GM19438 (cell line): Measurements from ENCODE around the gene RBM47.
"Not testable (repeated sequence)": the region's sequence is repeated elsewhere in the genome, so short reads cannot be mapped to it uniquely, and the experiment has no call there.

Experiments used
- ATAC-seq: cut with Tn5 transposase; IDR thresholded peaks from one replicate; pipeline ENCODE4 v1.9.1; 2021; ENCODE audit warnings: low read depth; ENCODE audit not compliant: unreplicated experiment

Gene RBM47

DNA sequence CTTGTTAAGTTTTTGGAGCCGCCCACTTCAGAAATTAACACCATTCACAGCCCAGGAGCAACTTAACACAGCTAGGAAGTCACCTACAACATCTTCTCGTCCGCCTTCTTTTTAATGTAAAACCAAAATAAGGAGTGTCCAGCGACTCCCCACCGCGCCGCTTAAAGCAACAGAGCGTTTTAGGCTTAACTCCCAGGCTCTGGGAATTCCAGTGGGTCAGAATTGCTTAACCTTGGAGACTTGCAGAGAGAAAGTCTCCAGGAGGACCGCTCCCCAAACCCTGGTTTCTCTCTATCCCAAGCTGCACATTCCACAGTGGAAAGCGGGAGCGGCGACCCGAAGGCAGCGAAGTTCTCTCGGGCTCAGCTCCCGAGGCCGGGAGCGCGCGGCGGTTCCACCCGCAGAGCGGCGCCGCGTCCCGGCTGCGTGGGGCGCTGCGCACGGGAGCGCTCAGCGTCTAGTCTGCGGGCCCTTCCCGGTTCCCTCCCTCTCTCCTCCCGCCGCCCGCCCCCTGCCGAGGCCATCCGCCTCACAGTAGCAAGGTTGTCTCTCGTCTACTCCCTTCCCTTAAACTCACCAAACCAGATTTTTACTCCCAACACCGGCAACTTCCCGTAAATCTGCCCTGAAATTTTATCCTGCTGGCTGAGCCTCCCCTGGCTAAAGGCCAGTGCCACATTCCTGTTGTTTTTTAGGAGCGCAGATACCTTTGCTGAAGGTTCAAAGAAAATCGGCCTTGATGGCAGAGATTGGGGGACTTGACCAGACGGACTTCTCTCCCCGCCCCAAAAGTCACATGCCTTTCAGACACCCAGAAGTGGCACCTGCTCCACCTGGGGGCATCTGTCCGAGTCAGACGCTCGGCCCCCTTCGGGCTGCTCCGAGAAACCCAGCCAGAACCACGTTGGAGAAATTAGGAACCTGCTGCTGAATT lies at the start of gene RBM47:
Gene RBM47 (minus strand): TSS at position 464 of the 934 bp plus-strand sequence. CDS start 190,971 bp downstream, outside the sequence.
- ATAC-seq, result peak; percentile 50

DNA sequence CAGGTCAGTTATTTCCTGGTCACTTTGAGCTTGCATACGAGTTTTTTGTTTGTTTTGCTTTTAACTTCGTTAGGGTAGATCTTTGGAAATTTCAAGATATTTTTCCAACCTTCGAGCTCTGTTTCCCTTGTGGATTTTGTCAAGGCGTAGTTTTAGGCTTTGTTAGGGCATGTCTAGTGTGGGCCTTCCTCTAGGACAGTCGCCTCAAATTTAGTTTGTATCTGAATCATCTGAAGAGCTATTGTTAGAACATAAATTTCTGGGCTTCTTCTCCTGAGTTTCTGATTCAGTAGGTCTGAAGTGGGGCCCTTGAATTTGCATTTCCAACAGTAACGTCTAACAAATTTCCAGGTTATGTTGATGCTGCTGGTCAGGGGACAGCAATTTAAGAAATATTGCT lies 48.8 kb upstream of the RBM47 start:
- ATAC-seq, result no peak

DNA sequence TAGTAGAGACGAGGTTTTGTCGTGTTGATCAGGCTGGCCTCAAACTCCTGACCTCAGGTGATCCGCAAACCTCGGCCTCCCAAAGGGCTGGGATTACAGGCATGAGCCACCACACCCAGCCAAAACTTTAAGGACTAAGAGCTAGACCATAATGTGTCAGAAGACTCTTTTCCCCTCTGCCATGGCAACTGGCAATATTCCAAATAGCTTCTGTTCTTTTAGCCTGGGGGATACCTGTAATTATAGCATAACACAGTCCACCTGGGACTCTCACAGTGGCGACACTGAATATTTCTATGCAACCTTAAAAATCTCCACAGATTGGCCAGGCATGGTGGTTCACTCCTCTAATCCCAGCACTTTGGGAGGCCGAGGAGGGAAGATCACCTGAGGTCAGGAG lies 45.5 kb upstream of the RBM47 start:
- ATAC-seq, result no peak

DNA sequence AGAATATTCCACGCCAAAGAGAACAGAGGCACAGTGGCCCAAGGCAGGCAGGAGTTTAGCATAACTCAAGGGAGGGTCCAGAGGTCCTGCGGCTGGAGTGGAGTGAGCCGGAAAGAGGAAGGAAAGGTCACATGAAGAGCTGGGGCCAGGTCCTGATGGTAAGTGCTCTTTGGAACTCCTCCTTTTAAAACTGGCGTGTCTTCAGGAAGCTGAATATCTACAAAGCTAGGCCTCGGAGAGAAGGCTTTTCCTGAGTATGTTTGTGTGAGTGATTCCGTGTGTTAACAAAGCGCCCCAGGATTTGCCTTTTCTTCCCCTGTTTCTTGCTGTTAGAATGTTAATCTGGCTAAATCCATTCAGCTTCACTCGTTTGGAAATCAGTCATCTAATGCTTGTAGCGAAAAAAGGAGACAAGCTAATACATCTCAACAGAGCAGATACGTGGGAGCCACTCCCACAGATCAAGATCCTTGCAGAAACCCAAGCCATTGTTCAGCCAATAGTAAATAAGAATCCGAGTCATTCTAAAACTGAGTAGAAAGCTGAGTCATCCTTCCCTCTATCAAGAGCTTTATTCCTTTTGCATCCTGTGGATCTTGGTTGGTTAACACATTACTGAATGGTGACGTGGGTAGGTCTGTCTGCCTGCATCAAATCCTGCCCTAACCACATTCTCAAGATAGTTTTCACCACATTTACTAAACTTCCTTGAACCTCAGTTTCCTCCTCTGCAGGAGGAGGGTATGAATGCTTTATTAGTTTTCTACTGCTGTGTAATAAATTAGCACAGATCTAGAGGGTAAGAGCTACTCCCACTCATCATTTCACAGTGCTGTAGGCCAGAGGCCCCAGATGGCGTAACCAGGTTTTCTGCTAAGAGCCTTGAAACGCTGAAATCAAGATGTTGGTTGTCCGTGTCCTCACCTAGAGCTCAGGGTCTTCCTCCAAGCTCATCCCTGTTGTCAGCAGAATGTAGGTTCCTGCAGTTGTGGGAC lies 43.2 kb upstream of the RBM47 start:
- peak; percentile 67 for ATAC-seq

DNA sequence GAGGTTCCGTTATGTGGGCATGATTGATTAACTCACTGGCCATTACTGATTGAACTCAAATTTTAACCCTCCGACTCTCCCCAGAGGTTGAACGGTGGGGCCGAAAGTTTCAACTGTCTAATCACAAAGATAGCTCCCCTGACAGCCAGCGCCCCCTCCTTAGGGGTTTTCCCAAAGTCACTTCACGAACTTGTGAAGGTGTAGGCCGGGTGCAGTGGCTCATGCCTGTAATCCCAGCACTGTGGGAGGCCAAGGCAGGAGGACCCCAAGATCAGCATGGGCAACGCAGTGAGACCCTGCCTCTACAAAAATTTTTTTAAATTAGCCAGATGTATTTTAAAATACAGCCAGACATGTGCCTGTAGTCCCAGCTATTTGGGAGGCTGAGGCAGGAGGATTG lies 39.8 kb upstream of the RBM47 start:
- ATAC-seq, result no peak

DNA sequence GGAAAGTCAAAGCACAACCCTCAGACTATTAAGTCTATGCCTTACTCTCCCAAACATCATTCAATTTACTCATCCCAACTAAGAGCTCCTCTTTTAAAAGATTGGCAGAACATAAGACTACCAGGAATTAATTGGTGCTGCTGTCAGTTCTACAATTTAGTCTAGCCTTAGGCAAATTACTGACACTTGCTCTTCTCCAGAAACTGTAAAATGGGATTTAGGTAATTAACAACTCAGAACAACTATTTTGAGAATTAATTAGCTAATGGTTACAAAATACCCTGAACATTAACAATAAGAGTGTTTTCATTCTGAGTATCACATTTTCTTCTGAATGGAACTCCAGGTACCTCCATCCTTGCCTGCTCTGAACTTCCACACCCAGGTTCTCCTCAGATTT lies 36.2 kb upstream of the RBM47 start:
- ATAC-seq, result no peak

DNA sequence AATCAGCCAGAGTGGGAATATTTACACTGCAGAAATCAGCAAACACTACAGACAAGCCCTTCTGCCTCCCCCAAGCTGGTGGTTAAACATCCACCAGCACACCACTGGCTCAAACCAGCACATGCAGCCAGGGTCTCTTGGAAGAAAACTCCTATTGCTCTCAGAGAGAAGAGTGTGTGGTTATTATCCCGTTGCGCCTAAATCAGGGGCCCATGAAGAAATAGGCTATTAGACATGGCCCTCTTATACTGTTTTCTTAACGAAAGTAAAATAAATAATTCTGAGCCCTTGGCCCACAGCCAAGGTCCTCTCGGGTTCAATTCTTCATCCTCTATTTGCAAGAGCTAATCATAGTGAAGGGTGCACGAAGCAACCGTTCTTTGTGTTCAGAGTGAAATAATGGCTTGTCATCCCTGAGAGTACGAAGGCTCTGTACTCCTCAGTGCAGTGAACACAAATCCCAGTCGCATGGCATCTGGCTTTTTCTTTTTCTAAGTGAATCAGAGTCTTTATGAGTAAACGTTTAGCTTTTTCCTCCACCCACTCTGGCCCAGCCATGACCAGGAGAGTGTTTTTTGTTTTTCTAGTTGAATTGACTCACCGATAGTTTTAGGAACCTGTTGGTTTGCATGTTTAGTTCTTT lies 33.4 kb upstream of the RBM47 start:
- ATAC-seq, result no peak

DNA sequence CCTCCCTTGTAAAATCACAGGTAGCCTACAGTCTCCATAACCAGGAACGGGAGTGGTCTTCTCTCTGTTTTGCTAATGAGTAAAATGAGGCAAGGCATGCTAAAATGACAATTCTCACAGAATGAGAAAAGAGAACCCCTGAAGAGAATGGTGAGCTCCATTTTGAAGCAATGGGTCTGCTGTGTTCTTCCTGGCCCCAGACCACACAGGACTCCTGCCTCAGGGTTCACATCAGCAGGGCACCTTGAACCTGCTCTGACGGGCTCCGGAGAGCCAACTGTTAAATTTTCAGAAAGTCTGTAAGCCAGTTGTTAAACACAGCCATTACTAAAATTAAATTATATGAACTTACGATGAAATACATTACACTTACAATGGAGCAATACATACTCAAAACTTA lies 32.1 kb upstream of the RBM47 start:
- no peak for ATAC-seq

DNA sequence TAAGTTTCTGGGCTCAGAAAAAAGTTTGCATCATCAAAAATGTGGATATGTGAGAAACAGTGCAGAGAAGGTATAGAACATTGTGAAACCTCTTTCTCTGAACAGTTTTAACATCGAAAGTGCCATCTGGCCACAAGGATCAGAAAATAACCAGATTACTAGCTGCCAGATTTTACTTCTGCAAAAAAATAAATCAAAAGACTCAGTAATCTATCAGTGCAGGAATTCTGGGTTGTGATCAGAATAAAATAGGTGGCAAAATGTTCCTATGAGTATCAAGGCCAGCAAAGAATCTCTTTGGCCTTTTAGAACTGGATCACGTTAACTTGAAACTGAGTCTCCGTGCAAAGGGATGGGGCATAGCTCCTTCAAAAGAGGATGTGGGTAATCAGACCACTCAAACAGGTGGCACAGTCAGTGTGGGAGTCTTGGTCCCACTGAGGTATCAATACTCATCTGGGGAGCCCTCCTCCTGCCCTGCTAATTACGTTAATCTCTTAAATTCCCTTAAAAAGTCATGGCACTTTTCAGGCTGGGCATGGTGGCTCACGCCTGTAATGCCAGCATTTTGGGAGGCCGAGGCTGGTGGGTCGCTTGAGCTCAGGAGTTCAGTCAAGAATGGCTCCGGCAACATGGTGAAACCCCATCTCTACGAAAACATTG lies 26.7 kb upstream of the RBM47 start:
- ATAC-seq, result peak; percentile 86

DNA sequence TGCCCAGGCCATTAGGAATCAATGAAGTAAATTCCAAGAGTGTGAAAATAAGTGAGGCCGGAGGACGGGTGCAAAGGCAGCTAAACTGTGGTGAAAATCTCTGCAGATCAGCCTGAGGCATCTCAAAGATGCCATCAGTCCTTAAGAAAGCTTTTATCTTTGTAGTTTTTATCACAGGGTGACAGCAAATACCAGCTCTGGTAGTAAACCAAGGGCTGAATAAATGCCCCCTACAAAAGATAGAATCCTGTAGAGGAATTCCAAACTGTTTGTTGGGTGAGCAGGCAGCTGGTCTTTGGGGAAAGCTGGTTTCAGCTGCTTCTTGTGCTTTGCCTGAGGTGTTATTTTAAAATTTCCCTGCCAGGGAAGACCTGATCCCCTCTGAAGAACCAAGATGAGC lies 21.6 kb upstream of the RBM47 start:
- no peak for ATAC-seq

DNA sequence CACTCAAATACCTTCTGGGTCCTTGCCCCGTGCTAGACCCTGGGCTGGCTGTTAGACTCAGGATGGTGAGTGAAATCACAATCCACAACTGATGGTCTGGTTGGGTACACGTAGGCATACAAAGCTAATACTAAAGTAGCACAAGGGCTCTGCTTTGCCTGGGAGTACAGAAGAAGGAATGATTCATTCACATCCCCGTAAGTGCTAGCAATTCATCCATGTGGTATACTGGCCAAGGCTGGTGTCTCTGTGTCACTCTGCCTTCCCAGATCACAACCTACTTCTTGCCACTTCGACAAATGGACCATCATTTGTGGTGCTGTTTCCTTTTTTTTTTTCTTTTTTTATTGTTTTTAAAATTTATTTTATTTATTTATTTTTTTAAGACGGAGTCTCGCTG lies 19.7 kb upstream of the RBM47 start:
- ATAC-seq, result no peak

DNA sequence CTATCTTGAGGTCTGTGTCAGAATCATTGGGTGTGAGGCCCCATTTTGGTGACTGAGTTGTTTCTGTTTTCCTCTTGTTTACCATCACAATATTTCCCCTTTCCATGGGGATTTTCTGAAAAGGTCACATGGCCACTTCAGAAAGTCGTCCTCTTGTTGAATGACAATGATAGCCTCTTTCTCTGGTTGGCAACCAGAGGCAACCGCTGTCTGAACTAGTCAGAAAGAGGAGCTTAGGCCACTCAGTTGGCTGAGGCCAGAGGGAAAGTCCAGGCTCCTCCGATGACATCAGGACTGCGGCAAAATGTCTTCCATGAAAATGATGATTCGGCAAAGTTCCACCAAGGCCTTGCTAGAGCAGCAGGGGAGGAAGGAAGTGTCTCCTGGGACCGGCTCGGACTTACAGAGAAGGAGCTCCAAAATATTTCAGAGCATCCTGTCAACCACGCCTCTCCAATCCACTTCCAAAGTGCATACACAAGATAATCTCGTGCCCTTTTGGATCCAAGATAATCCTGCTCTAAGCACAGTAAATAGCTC lies 19.1 kb upstream of the RBM47 start:
- no peak for ATAC-seq

DNA sequence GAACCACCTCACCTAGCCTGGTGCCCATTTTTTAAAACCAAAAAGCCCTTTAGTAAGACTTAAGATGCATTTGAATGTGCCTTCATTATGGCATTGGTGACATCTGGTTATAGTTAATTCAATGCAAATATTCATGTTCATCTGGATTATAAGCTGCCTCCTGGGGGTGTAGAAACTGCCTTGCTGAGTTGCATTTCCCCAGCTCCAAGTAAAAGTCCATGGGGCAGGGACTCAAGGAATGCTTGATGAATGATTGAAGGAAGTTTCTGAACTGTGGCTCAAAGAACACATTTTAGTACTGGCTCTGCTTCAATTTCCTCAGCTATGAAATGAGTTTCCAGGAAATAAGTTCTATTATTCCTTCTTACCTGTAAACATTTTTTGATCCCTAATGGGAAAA lies 18.5 kb upstream of the RBM47 start:
- no peak for ATAC-seq

DNA sequence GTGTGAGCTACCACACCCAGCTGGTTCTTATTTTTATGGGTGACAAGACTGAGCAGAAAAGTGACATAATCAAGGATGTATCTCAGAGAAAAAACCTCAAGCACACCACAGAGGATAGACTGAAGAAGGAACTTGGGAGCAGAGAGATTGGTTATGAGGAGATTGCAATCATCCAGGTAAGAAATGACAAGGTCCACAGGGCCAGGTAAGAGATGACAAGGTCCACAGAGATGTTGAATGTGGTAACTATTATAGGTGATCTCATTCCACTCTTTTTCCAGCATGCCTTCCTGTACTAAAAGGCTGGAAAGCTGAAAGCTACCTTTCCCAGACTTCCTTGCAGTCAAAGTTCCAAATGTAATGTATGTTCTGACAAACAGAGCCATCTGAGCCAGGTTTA lies 15.9 kb upstream of the RBM47 start:
- no peak for ATAC-seq

DNA sequence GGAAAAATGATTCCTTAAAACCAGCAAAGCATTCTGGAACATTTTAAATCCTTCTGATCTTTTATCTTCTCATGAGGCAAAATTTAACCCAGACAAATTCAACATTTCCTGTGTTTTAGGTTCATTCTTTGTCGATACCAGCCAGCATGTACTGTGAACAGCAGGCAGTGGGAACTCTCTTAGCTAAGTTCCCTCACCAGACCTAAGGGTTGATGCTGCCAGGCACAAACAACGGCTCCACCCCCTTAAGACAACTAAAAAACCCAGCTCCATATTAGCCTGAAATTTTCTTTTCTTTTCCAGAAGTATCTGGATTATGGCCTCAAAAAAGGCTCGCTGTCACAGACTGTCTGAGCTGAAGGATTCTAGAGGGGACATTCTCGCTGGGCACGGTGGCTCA lies 2.4 kb upstream of the RBM47 start:
- ATAC-seq, result no peak

DNA sequence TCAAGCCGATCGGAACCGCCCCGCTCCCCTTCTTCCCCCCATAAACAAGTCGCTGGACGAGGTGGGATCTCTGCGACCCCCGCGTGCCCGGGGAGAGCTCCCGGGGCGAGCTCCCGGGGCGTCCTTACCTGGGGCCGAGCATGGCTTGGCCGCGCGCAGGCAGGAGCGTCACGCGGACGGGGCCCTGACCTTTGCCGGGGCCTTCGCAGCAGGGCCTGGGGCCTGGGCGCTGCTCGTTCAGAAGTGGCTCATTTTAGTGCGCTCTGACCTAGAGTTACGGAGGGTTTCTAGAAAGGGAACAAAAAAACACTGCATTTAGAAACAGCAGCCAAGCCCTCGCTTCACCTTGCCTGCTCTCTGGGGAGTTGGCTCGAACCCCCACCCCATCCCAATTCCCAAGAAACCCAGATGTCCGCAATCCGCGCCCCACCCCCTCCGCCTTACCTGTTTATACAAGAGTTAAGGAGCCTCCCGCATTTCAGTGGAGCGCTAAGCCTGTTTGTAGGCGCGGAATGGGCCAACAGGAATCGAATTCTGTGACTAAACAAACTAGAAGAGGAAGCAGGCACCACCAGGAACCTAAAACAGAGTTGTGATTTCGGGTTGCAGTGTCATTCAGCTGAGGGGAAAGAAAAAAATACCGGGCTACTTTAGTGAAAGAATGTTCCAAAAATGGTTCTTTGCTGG lies 814 bp upstream of the RBM47 start:
- peak; percentile 55 for ATAC-seq

DNA sequence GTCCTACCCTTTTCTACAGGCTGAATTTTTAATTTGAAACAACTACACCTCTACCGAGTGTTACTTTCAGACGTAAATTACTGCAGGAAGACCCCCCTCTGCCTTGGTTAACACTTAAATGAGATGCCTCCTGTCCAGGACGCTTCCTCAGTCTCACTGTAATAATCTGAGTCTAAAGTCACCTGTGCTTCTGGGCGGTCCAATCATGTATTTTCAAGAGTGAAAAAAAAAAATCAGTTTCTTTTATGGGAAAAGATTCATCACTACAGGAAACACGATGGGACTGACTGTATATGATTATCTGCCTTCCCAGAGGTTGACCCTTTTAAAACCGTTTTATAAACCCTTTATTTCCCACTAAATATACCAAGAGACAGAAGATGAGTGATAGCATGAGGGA lies 776 bp downstream of the RBM47 start:
- no peak for ATAC-seq

DNA sequence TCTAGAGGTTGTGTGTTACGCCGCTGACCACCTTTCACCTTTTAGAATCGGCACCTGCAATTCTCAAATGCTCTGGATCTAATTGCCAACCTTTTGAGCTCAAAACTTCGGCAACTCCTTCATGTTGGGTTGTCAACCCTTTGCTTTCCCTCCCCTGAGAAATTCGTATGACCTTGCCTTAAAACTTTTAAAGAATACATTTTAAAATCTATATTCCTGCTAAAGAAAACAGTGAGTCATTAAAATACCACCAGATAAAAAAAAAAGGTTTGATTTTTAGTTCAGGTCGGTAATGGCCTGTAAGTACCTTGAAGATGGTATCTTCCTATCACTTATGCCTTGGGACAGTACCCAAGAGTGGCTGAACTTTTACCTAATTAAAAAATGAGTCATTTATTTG lies 1.3 kb downstream of the RBM47 start:
- ATAC-seq, result not testable (repeated sequence)

DNA sequence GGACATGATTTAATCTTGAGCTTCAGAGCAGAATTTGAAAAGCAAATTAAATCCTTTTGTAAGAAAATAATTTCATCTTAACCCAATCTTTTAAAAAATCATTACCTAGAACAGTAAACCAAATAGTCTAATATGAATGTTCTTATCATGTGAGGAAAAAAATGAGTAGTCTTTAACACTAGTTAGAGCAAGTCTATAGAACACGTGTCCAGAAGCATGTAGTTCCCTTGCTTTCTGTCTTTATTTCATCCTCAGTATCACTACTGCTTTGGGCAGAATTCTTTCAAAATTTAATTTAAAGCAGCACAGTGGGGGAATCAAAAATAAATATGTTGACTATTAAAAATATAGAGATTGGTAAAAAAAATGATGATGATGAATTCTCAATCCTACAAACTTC lies 2.1 kb downstream of the RBM47 start:
- ATAC-seq, result no peak
